Measurements from ENCODE around the gene ZFYVE21. TPM values are rescaled to one million over a fixed set of nuclear protein-coding genes. Genes with fewer than 3 reads are reported as not detected.

The ZFYVE21 gene
- total RNA-seq, 2 donors from 2014 or later, result 162 to 215 TPM

- DNase-seq (ENCODE audit: low spot score), result no peak
- 73% methylated on average over 4 of the region's 4 CpGs for WGBS
- peaks cover 4% of the 10 kb centered on the region for H3K4me1 ChIP-seq (replicated peaks)
- no peaks in the 10 kb centered on the region for H3K27me3 ChIP-seq (replicated peaks; ENCODE audit: insufficient read depth)
- no peaks in the 10 kb centered on the region for H3K36me3 ChIP-seq
- H3K9me3 ChIP-seq, result no peaks in the 10 kb centered on the region
- no peak overlapping the region for H3K4me3 ChIP-seq
- TF ChIP-seq CTCF (IDR thresholded peaks at IDR 0.05) (no peak), POLR2A (IDR thresholded peaks at IDR 0.05) (no peak), POLR2AphosphoS5 (IDR thresholded peaks at IDR 0.05) (no peak)
- no peak overlapping the region for H3K27ac ChIP-seq
- intact Hi-C loops (cut with DNase I), result no loop called here
Measured at GRCh38 chr14:103767336-103767894, 51.8 kb downstream of the ZFYVE21 start.

- no peak for TF ChIP-seq CTCF (IDR thresholded peaks at IDR 0.05)
- no peak for TF ChIP-seq POLR2AphosphoS5 (IDR thresholded peaks at IDR 0.05)
- no peak for TF ChIP-seq POLR2A (IDR thresholded peaks at IDR 0.05)
- 80% methylated on average over 2 of the region's 2 CpGs for WGBS
- intact Hi-C loops (cut with DNase I), result no loop called here
Measured at GRCh38 chr14:103770500-103770899, 54.9 kb downstream of the ZFYVE21 start.

GRCh38 chr14:103770902-103771301 is 55.3 kb downstream of the ZFYVE21 start:
- H3K9me3 ChIP-seq, result no peaks in the 10 kb centered on the region
- H3K27me3 ChIP-seq (replicated peaks; ENCODE audit: insufficient read depth), result no peaks in the 10 kb centered on the region
- no peak overlapping the region for H3K4me3 ChIP-seq
- WGBS, result 73% methylated on average over 4 of the region's 4 CpGs
- intact Hi-C loops (cut with DNase I), result no loop called here
- H3K4me1 ChIP-seq (replicated peaks), result peaks cover 19% of the 10 kb centered on the region
- DNase-seq (ENCODE audit: low spot score), result no peak
- H3K27ac ChIP-seq, result peak overlapping the region in 1 of 2 donors; percentile 3
- H3K36me3 ChIP-seq, result no peaks in the 10 kb centered on the region
- TF ChIP-seq POLR2A (IDR thresholded peaks at IDR 0.05), result no peak
- no peak for TF ChIP-seq CTCF (IDR thresholded peaks at IDR 0.05)
- no peak for TF ChIP-seq POLR2AphosphoS5 (IDR thresholded peaks at IDR 0.05)

More at GRCh38 chr14:103770500-103770899, 54.9 kb downstream of the ZFYVE21 start:
- no peaks in the 10 kb centered on the region for H3K36me3 ChIP-seq
- no peaks in the 10 kb centered on the region for H3K27me3 ChIP-seq (replicated peaks; ENCODE audit: insufficient read depth)
- peaks cover 19% of the 10 kb centered on the region for H3K4me1 ChIP-seq (replicated peaks)
- peak overlapping the region in 1 of 2 donors; percentile 3 for H3K27ac ChIP-seq
- no peak for DNase-seq (ENCODE audit: low spot score)
- no peaks in the 10 kb centered on the region for H3K9me3 ChIP-seq
- H3K4me3 ChIP-seq, result no peak overlapping the region

- Histone ChIP-seq H3K9me3 (no peaks in the 10 kb centered on the region), H3K27ac (no peak overlapping the region), H3K36me3 (no peaks in the 10 kb centered on the region), H3K27me3 (replicated peaks; ENCODE audit: insufficient read depth) (no peaks in the 10 kb centered on the region), H3K4me1 (replicated peaks) (peaks cover 19% of the 10 kb centered on the region), H3K4me3 (no peak overlapping the region)
- peak; percentile 40 for DNase-seq (ENCODE audit: low spot score)
- intact Hi-C loops (cut with DNase I), result no loop called here
- WGBS, result 35% methylated on average over 1 of the region's 1 CpG
- TF ChIP-seq CTCF (IDR thresholded peaks at IDR 0.05) (no peak), POLR2AphosphoS5 (IDR thresholded peaks at IDR 0.05) (peak; percentile 48)
Measured at GRCh38 chr14:103772078-103772712, 56.6 kb downstream of the ZFYVE21 start.

- TF ChIP-seq POLR2AphosphoS5 (IDR thresholded peaks at IDR 0.05) (peak; percentile 27), CTCF (IDR thresholded peaks at IDR 0.05) (no peak)
- peaks cover 19% of the 10 kb centered on the region for H3K4me1 ChIP-seq (replicated peaks)
- H3K9me3 ChIP-seq, result no peaks in the 10 kb centered on the region
- H3K4me3 ChIP-seq, result no peak overlapping the region
- intact Hi-C loops (cut with DNase I), result no loop called here
- no peak for DNase-seq (ENCODE audit: low spot score)
- H3K36me3 ChIP-seq, result no peaks in the 10 kb centered on the region
- H3K27me3 ChIP-seq (replicated peaks; ENCODE audit: insufficient read depth), result no peaks in the 10 kb centered on the region
- 28% methylated on average over 2 of the region's 2 CpGs for WGBS
- H3K27ac ChIP-seq, result peak overlapping the region; percentile 48 to 75
Measured at GRCh38 chr14:103773521-103773920, 57.9 kb downstream of the ZFYVE21 start.
